HEK293 (cell line): ENCODE measurements around the gene ZNF569.

Experiments
- AEBP2 ChIP-seq: fragments of 450-650 bp; formaldehyde crosslinking; IDR thresholded peaks from 2 replicates; pipeline ENCODE4 v1.5.1; 2016; ENCODE audit warnings: missing biosample characterization, missing genetic modification characterization, borderline replicate concordance
- BCL11B ChIP-seq: fragments of 450-650 bp; formaldehyde crosslinking; IDR thresholded peaks from 2 replicates; pipeline ENCODE4 v1.5.1; 2016; ENCODE audit warnings: low read depth, missing biosample characterization, missing genetic modification characterization
- HOXA7 ChIP-seq: sonication (generic); formaldehyde crosslinking; IDR thresholded peaks from 2 replicates; pipeline ENCODE4 v1.8.1; 2022; ENCODE audit warnings: missing genetic modification reagents, borderline replicate concordance
- OSR2 ChIP-seq: fragments of 450-650 bp; formaldehyde crosslinking; IDR thresholded peaks from 2 replicates; pipeline ENCODE4 v1.5.1; 2016; ENCODE audit warnings: missing biosample characterization, missing genetic modification characterization
- SP3 ChIP-seq: fragments of 450-650 bp; formaldehyde crosslinking; IDR thresholded peaks from 2 replicates; pipeline ENCODE4 v1.5.1; 2016; ENCODE audit warnings: missing biosample characterization, missing genetic modification characterization
- TSHZ1 ChIP-seq: fragments of 450-650 bp; formaldehyde crosslinking; IDR thresholded peaks from 2 replicates; pipeline ENCODE4 v1.5.1; 2016; ENCODE audit warnings: missing biosample characterization, missing genetic modification characterization, borderline replicate concordance
- YY2 ChIP-seq: fragments of 450-650 bp; formaldehyde crosslinking; IDR thresholded peaks from 2 replicates; pipeline ENCODE4 v1.5.1; 2016; ENCODE audit warnings: missing biosample characterization, missing genetic modification characterization
- ZBTB1 ChIP-seq: fragments of 450-650 bp; formaldehyde crosslinking; IDR thresholded peaks from 2 replicates; pipeline ENCODE4 v1.5.1; 2016; ENCODE audit warnings: missing biosample characterization, missing genetic modification characterization
- ZBTB10 ChIP-seq: fragments of 450-650 bp; formaldehyde crosslinking; IDR thresholded peaks from 2 replicates; pipeline ENCODE4 v1.5.1; 2016; ENCODE audit warnings: missing biosample characterization, missing genetic modification characterization
- ZBTB11 ChIP-seq: fragments of 450-650 bp; formaldehyde crosslinking; conservative IDR thresholded peaks from 2 replicates; pipeline ENCODE4 v1.5.1; 2016; ENCODE audit warnings: low read depth, missing biosample characterization, missing genetic modification characterization
- ZBTB21 ChIP-seq: fragments of 450-650 bp; formaldehyde crosslinking; IDR thresholded peaks from 2 replicates; pipeline ENCODE4 v1.5.1; 2017; ENCODE audit warnings: missing biosample characterization, missing genetic modification characterization
- ZEB2 ChIP-seq: fragments of 450-650 bp; formaldehyde crosslinking; IDR thresholded peaks from 2 replicates; pipeline ENCODE4 v1.5.1; 2016; ENCODE audit warnings: missing biosample characterization, missing genetic modification characterization
- ZNF114 ChIP-seq: fragments of 450-650 bp; formaldehyde crosslinking; IDR thresholded peaks from 2 replicates; pipeline ENCODE4 v1.5.0; 2017; ENCODE audit warnings: missing biosample characterization, missing genetic modification characterization
- ZNF175 ChIP-seq: fragments of 450-650 bp; formaldehyde crosslinking; IDR thresholded peaks from 2 replicates; pipeline ENCODE4 v1.5.1; 2016; ENCODE audit warnings: missing biosample characterization, missing genetic modification characterization
- ZNF24 ChIP-seq: fragments of 450-650 bp; formaldehyde crosslinking; IDR thresholded peaks from 2 replicates; pipeline ENCODE4 v1.5.1; 2016; ENCODE audit warnings: missing biosample characterization, missing genetic modification characterization
- ZNF362 ChIP-seq: fragments of 450-650 bp; formaldehyde crosslinking; IDR thresholded peaks from 2 replicates; pipeline ENCODE4 v1.5.1; 2016; ENCODE audit warnings: missing biosample characterization, missing genetic modification characterization
- ZNF449 ChIP-seq: fragments of 450-650 bp; formaldehyde crosslinking; IDR thresholded peaks from 2 replicates; pipeline ENCODE4 v1.5.1; 2017; ENCODE audit warnings: missing biosample characterization, mild to moderate bottlenecking, missing genetic modification characterization, moderate library complexity
- ZNF521 ChIP-seq: fragments of 450-650 bp; formaldehyde crosslinking; IDR thresholded peaks from 2 replicates; pipeline ENCODE4 v1.5.1; 2017; ENCODE audit warnings: missing biosample characterization, mild to moderate bottlenecking, missing genetic modification characterization
- ZNF571 ChIP-seq: fragments of 450-650 bp; formaldehyde crosslinking; IDR thresholded peaks from 2 replicates; pipeline ENCODE4 v1.5.0; 2017; ENCODE audit warnings: missing biosample characterization, missing genetic modification characterization
- ZNF580 ChIP-seq: fragments of 450-650 bp; formaldehyde crosslinking; IDR thresholded peaks from 2 replicates; pipeline ENCODE4 v1.5.1; 2016; ENCODE audit warnings: missing biosample characterization, missing genetic modification characterization
- ZNF664 ChIP-seq: fragments of 450-650 bp; formaldehyde crosslinking; IDR thresholded peaks from 2 replicates; pipeline ENCODE4 v1.5.1; 2016; ENCODE audit warnings: missing biosample characterization, missing genetic modification characterization
- ZNF785 ChIP-seq: fragments of 450-650 bp; formaldehyde crosslinking; IDR thresholded peaks from 2 replicates; pipeline ENCODE4 v1.5.1; 2016; ENCODE audit warnings: missing biosample characterization, missing genetic modification characterization
- ZNF830 ChIP-seq: fragments of 450-650 bp; IDR thresholded peaks from 2 replicates; pipeline ENCODE4 v1.5.0; 2018; ENCODE audit warnings: missing biosample characterization, missing genetic modification characterization, low read depth, mild to moderate bottlenecking, moderate library complexity

ZNF569 gene

GRCh38 chr19:37468961-37469777 lies 1.9 kb upstream of the ZNF569 start, which contains the start of gene ZNF570 (continued):
- no peak for TF ChIP-seq BCL11B (tag by site-specific recombination)
- peak; percentile 79 for TF ChIP-seq ZEB2 (tag by site-specific recombination)
- 0 out of 2 replicates have a peak, but pooled peaks have one; percentile 38 for TF ChIP-seq ZNF664 (tag by site-specific recombination)
- TF ChIP-seq ZNF580 (tag by site-specific recombination) = peak; percentile 90
- TF ChIP-seq ZNF785 (tag by site-specific recombination) = peak; percentile 91; the same call in 1 of the 2 replicates
- peak; percentile 86 for TF ChIP-seq ZNF24 (tag by site-specific recombination)
- no peak for TF ChIP-seq ZNF175
- peak; percentile 99 for TF ChIP-seq ZBTB11 (tag by site-specific recombination)
- TF ChIP-seq ZNF362 = no peak
- no peak for TF ChIP-seq ZNF114
- TF ChIP-seq ZNF830 (tag by site-specific recombination) = no peak
- TF ChIP-seq TSHZ1 (tag by site-specific recombination) = no peak
- TF ChIP-seq AEBP2 (tag by site-specific recombination) = no peak
- peak; percentile 72; the same call in 1 of the 2 replicates for TF ChIP-seq YY2 (tag by site-specific recombination)
- peak; percentile 42; the same call in 1 of the 2 replicates for TF ChIP-seq ZNF449
- TF ChIP-seq HOXA7 (CRISPR knock-in tag) = no peak
- peak; percentile 93 for TF ChIP-seq SP3 (tag by site-specific recombination)
- TF ChIP-seq ZBTB1 (tag by site-specific recombination) = no peak
- TF ChIP-seq OSR2 (tag by site-specific recombination) = no peak
- TF ChIP-seq ZNF521 (tag by site-specific recombination) = no peak
- TF ChIP-seq ZNF571 = no peak
- peak; percentile 70; the same call in 1 of the 2 replicates for TF ChIP-seq ZBTB21 (tag by site-specific recombination)
- peak; percentile 81 for TF ChIP-seq ZBTB10
